HCEC 1CT (cell line): ENCODE data around the gene RSBN1L.

Experiments
- DNase-seq: peaks from one replicate; pipeline ENCODE4 v3.0.0-alpha.2; 2017

The RSBN1L gene

DNA sequence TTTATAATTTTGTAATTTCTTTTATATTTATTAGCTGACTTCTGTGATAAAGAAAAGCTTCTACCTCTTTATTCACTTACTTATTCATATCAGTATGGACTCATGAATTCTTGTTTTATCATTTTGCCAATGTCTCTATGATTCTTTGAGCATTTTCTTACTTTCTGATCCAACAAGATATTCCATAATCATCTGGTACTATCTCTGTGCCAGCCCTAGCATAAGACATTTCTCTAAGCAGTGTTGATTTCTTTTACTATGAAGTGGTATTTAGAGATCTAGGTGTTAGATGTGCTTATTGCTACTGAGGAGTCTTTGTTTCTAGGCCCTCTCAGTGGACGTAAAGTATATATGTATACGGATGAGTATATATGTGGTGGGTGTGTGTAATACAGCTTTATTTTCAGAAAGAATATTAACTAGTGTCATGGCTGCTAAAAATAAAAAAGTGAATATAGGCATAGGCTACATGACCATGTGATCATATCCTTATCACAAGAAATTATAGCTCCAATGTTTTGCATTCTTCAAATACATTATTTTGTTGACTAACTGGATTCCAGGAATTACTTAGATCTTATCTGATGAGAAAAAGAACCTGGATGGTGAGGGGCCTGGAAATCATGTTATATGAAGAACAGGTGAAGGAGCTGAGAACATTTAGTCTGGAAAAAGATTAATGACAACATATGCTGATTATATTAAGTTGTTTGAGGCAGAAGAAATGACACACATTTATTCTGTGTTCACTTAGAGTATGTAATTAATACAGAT, 115.4 kb downstream of the RSBN1L start:
- peak; percentile 14 for DNase-seq

DNA sequence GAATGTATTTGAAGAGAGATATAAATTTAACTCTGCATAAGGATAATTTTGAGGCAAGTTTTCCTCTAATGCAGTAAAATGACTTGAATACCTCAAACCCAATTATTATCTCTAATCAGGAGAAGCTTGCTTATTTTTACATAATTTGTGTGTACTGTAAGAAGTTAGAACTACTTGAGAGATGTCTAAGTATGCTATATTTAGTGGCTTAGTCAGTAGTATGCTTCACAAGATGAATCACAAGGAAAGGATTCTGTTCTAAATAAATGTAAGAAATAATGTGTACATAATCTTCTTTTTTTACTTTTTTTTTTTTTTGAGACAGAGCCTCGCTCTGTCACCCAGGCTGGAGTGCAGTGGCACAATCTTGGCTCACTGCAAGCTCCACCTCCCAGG, 116.0 kb downstream of the RSBN1L start:
- DNase-seq = peak; percentile 88

GRCh38 chr7:77813180-77813579, 116.9 kb downstream of the RSBN1L start:
- DNase-seq = no peak

DNA sequence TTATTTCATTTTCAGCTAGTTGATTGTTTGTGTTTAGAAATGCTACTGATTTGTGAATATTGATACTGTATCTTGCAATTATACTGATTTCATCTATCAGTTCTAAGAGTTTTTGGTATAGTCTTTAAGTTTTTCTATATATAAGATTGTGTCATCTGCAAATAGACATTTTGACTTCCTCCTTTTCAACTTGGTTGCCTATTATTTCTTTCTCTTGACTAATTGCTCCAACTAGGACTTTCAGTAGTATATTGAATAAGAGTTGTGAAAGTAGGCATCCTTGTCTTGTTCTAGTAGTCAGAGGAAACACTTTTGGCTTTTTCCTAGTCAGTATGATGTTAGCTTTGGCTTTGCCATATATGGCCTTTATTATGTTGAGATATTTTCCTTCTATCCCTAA, 122.8 kb downstream of the RSBN1L start:
- DNase-seq = no peak

DNA sequence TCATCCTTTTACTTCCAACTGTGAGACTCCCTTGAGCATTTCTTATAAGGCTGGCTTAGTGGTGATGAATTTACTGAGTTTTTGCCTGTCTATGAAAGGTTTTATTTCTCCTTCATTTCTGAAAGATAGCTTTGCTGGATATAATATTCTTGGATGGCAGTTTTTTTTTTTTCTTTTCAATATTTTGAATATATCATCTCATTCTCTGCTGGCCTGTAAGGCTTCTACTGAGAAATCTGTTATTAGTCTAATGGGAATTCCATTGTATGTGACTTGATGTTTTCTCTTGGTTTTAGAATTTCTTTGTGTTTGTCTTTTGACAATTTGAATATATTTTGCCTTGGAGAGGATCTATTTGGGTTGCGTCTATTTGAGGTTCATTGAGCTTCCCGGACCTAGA, 124.7 kb downstream of the RSBN1L start:
- no peak for DNase-seq

DNA sequence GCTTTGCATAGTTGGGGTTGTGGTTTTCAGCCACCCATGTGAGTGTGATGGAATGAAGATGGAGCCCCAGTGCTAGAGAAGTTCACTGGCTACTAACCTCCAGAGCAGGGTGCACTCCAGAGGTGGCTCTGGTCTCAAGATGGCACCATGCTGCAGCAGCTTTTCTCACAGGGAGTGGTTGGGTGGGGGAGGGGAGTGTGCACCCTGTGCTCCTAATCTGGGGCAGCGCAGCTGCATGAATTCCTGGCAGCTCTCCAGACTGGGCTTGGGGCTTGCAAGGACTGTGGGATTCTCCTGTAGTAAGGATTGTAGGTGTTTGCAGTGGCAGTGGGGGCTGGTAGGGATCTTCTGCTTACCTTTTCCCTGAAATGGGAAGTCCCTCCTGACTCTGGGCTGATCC, 126.0 kb downstream of the RSBN1L start:
- DNase-seq = no peak

DNA sequence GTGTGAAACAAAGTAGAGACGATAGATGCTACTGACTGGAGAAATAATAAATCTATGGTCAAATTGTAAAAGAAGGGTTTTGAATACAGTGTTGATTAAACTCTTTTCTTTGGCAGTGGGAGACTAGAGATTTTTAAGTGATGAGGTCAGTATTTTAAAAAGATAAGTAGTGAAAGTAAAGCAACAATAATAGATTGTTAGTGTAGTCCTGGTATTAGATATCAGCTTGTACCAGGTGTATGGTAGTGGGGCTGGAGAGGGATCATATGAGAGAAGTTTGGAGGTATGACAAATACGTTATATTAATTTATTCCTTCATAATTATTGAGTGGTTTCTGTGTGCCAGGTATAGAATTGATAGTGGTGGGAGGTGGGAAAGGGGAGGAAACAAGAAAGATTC, 127.5 kb downstream of the RSBN1L start:
- no peak for DNase-seq

DNA sequence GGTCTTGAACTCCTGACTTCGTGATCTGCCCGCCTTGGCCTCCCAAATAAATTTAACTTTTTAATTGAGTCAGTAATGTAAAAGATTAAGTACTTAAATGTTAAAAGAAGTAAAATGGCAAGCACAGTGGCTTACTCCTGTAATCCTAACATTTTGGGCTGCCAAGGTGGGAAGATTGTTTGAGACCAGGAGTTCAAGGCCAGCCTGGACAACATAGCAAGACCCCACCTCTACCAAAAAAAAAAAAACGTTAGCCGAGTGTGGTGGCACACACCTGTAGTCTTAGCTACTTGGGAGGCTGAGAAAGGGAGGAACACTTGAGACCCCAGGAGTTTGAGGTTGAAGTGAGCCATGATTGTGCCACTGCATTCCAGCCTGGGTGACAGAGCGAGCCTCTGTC, 128.4 kb downstream of the RSBN1L start:
- DNase-seq = no peak

DNA sequence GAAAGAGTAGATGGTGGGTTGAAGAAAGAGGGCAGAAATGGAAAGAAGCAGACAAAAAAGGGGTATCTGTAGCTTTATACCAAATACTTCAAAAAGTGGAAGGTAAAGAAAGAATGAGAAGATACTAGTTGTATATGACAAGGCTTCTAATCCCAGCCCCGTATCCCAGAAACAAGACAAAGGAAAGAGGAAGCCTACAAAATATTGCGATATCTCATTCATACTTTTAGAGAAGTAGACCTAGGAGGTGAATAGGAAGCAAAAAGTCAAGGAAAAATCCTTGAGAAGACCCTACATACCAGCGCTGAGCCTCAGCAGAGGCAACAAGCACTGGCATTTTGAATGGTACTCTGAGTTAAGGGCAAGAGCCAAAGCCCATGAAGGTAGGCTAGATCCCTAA, 128.9 kb downstream of the RSBN1L start:
- DNase-seq = no peak

DNA sequence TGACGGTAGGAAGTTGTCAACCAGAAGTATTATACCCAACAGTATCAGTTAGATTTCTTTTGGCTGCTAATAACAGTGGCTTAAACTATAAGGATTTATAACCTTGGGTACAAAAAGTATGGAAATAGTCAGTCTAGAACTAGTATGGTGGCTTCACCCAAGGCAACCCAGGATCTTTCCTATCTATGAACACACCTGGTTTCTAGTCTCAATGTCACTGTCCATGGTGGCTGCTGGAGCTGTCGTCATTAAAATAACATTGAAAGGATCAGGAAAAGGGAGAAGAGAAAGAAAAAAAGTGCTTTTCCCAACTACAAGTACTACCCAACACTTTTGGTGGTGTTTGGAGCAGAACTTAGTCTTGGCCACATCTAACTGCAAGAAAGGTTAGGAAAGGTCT, 130.0 kb downstream of the RSBN1L start:
- DNase-seq = no peak

GRCh38 chr7:77827999-77828398, 131.7 kb downstream of the RSBN1L start:
- DNase-seq = no peak

GRCh38 chr7:77830649-77831355, 134.5 kb downstream of the RSBN1L start:
- no peak for DNase-seq

- no peak for DNase-seq
Observed at GRCh38 chr7:77831481-77831880, 135.2 kb downstream of the RSBN1L start.

DNA sequence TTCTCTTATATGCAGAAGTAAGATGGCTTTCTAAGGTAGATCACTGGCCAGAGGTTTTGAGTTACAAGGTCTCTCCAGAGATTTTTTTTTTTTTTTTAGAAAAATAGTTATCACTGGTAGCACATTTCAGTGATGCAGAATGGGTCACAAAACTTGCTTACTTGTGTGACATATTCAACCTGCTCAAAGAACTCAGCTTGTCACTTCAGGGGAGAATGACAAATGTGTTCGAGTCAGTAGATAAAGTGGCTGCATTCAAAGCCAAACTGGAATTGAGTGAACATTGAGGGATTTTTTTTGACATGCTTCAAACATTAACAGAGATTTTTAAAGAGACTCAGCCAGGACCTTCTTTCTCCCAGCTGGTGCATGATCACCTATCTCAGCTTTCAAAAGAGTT, 135.7 kb downstream of the RSBN1L start:
- DNase-seq = no peak
